ENCODE results near the gene ATP8A1. TPM values are rescaled to one million over a fixed set of nuclear protein-coding genes. Genes with fewer than 3 reads are reported as not detected.

The ATP8A1 gene
- total RNA-seq, 1 experiment from 2014 or later: 0.19 TPM

GRCh38 chr4:42656679-42656943 is 294 bp downstream of the ATP8A1 start:
- H3K4me3 Mint-ChIP-seq (ENCODE audit: unreplicated experiment): peak overlapping the region; percentile 77
- ChIA-PET POLR2A (interaction anchor here (1.1 to 2.2 kb wide), 6 partner anchors 11 to 88 kb away, joined by 3 to 16 read pairs (median 6); no protein-coding TSS in a partner anchor), CTCF (interaction anchor here (0.5 to 0.9 kb wide), 2 partner anchors 54 to 223 kb away, joined by 3 to 5 read pairs; no protein-coding TSS in a partner anchor)
- no peaks in the 10 kb centered on the region for H3K36me3 Mint-ChIP-seq (ENCODE audit: insufficient read depth, unreplicated experiment)
- no peak overlapping the region for H3K27ac Mint-ChIP-seq (ENCODE audit: low read depth, unreplicated experiment)
- BruUV-seq (replicated peaks): no TSS peak
- intact Hi-C loops (cut with micrococcal nuclease): loop anchor here (10.0 kb wide), 1 partner anchor 92 kb away; no protein-coding TSS in a partner anchor
- TF ChIP-seq CTCF (IDR thresholded peaks at IDR 0.05; ENCODE audit: unreplicated experiment): no peak
- no peaks in the 10 kb centered on the region for H3K9me3 Mint-ChIP-seq (ENCODE audit: unreplicated experiment)
- H3K4me1 Mint-ChIP-seq (ENCODE audit: insufficient read depth, unreplicated experiment): peaks cover 29% of the 10 kb centered on the region
- H3K27me3 Mint-ChIP-seq (ENCODE audit: insufficient read depth, unreplicated experiment): no peaks in the 10 kb centered on the region
- DNase-seq (ENCODE audit: unreplicated experiment): no peak

GRCh38 chr4:42655921-42656678 is 805 bp downstream of the ATP8A1 start:
- POLR2A ChIA-PET: interaction anchor here (1.1 to 2.2 kb wide), 4 partner anchors 14 to 87 kb away, joined by 3 to 16 read pairs (median 8); no protein-coding TSS in a partner anchor
- peaks cover 29% of the 10 kb centered on the region for H3K4me1 Mint-ChIP-seq (ENCODE audit: insufficient read depth, unreplicated experiment)
- H3K36me3 Mint-ChIP-seq (ENCODE audit: insufficient read depth, unreplicated experiment): no peaks in the 10 kb centered on the region
- BruUV-seq (replicated peaks): no TSS peak
- H3K27ac Mint-ChIP-seq (ENCODE audit: low read depth, unreplicated experiment): no peak overlapping the region
- intact Hi-C loops (cut with micrococcal nuclease): loop anchor here (10.0 kb wide), 1 partner anchor 91 kb away; no protein-coding TSS in a partner anchor
- H3K4me3 Mint-ChIP-seq (ENCODE audit: unreplicated experiment): peak overlapping the region; percentile 77
- no peak for TF ChIP-seq CTCF (IDR thresholded peaks at IDR 0.05; ENCODE audit: unreplicated experiment)
- no peaks in the 10 kb centered on the region for H3K27me3 Mint-ChIP-seq (ENCODE audit: insufficient read depth, unreplicated experiment)
- no peak for DNase-seq (ENCODE audit: unreplicated experiment)
- H3K9me3 Mint-ChIP-seq (ENCODE audit: unreplicated experiment): no peaks in the 10 kb centered on the region
- CTCF ChIA-PET: interaction anchor here (0.5 to 0.9 kb wide), 3 partner anchors 38 to 223 kb away, joined by 3 to 5 read pairs (median 5); no protein-coding TSS in a partner anchor

- H3K27me3 Mint-ChIP-seq (ENCODE audit: insufficient read depth, unreplicated experiment): no peaks in the 10 kb centered on the region
- TF ChIP-seq CTCF (IDR thresholded peaks at IDR 0.05; ENCODE audit: unreplicated experiment): no peak
- CTCF ChIA-PET: no interaction called here
- BruUV-seq (replicated peaks): no TSS peak
- H3K9me3 Mint-ChIP-seq (ENCODE audit: unreplicated experiment): no peaks in the 10 kb centered on the region
- POLR2A ChIA-PET: interaction anchor here (0.6 to 1.2 kb wide), 2 partner anchors 20 to 37 kb away, joined by 3 read pairs; no protein-coding TSS in a partner anchor
- H3K4me3 Mint-ChIP-seq (ENCODE audit: unreplicated experiment): no peak overlapping the region
- no peaks in the 10 kb centered on the region for H3K36me3 Mint-ChIP-seq (ENCODE audit: insufficient read depth, unreplicated experiment)
- intact Hi-C loops (cut with micrococcal nuclease): loop anchor here (10.0 kb wide), 1 partner anchor 90 kb away; no protein-coding TSS in a partner anchor
- H3K27ac Mint-ChIP-seq (ENCODE audit: low read depth, unreplicated experiment): no peak overlapping the region
- peaks cover 29% of the 10 kb centered on the region for H3K4me1 Mint-ChIP-seq (ENCODE audit: insufficient read depth, unreplicated experiment)
- DNase-seq (ENCODE audit: unreplicated experiment): no peak
Observed at GRCh38 chr4:42655269-42655637, 1.7 kb downstream of the ATP8A1 start.

GRCh38 chr4:42654631-42655268 is 2.2 kb downstream of the ATP8A1 start:
- BruUV-seq (replicated peaks): no TSS peak
- peak overlapping the region; percentile 2 for H3K4me3 Mint-ChIP-seq (ENCODE audit: unreplicated experiment)

More at GRCh38 chr4:42654631-42655268, 2.2 kb downstream of the ATP8A1 start:
- H3K27me3 Mint-ChIP-seq (ENCODE audit: insufficient read depth, unreplicated experiment): no peaks in the 10 kb centered on the region
- no peak for TF ChIP-seq CTCF (IDR thresholded peaks at IDR 0.05; ENCODE audit: unreplicated experiment)
- peak; percentile 92 for DNase-seq (ENCODE audit: unreplicated experiment)
- ChIA-PET CTCF (interaction anchor here (0.6 kb wide), 1 partner anchor 187 kb away, joined by 3 read pairs; no protein-coding TSS in a partner anchor), POLR2A (interaction anchor here (0.6 to 1.2 kb wide), 3 partner anchors 19 to 259 kb away, joined by 3 read pairs; no protein-coding TSS in a partner anchor)
- peaks cover 29% of the 10 kb centered on the region for H3K4me1 Mint-ChIP-seq (ENCODE audit: insufficient read depth, unreplicated experiment)
- H3K36me3 Mint-ChIP-seq (ENCODE audit: insufficient read depth, unreplicated experiment): no peaks in the 10 kb centered on the region
- no peaks in the 10 kb centered on the region for H3K9me3 Mint-ChIP-seq (ENCODE audit: unreplicated experiment)
- intact Hi-C loops (cut with micrococcal nuclease): loop anchor here (10.0 kb wide), 1 partner anchor 90 kb away; no protein-coding TSS in a partner anchor
- no peak overlapping the region for H3K27ac Mint-ChIP-seq (ENCODE audit: low read depth, unreplicated experiment)

Measured in MCF 10A (cell line).